ENCODE data around the gene TGFB1.

Gene TGFB1

DNA sequence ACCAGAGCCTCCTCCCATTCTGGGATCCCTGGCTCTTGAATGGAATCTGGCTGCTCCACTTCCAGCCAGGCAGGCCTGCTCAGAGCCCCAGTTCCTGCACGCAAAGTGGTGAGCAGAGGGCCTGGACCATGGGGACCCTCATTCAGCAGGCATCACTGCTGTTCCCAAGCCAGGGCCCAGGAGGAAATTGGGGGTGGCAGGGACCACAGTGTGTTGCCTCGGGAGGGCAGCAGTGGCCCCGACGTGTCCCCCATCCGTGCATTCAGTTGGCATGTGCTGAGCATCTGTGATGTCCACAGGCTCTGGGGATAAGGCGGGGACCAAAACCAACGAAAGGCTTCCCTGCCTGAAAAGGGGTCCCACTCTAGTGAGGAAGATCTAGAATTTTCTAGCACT lies 32.5 kb downstream of the TGFB1 start:
- no peak for DNase-seq (ENCODE audit: low read depth)

DNA sequence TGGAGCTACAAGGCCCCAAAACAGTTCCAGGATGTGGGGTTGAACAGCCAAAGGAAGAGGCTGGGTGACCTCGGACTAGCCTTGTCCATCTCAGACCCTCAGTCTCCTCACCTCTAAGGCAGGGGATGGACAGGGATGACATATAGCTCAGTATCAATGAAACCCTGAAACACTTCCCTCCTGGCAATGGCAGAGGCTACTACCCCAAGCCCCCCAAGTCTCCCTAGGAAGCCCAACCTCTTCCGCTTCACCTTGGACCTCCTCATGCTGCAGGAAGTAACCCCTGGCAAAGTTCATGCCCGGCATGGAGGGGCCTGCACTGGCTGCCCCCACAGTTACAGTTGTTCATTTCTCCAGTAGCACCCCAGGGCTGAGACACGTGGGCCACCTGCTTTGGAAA lies 33.2 kb downstream of the TGFB1 start:
- no peak for DNase-seq (ENCODE audit: low read depth)

DNA sequence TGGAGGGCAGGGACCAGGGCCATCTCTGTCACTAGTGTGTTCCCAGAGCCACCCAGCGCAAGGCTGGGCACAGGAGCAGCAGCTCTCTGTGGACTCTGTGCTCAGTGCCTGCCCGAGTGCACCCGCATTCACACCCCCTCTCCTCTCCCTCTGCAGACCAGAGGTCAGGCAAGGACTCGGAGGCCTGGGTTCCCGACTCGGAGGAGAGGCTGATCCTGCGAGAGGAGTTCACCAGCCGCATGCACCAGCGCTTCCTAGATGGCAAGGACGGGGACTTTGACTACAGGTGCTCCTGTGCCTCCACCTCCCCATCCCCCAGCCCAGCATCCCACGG lies 33.6 kb downstream of the TGFB1 start:
- DNase-seq (ENCODE audit: low read depth) = no peak

DNA sequence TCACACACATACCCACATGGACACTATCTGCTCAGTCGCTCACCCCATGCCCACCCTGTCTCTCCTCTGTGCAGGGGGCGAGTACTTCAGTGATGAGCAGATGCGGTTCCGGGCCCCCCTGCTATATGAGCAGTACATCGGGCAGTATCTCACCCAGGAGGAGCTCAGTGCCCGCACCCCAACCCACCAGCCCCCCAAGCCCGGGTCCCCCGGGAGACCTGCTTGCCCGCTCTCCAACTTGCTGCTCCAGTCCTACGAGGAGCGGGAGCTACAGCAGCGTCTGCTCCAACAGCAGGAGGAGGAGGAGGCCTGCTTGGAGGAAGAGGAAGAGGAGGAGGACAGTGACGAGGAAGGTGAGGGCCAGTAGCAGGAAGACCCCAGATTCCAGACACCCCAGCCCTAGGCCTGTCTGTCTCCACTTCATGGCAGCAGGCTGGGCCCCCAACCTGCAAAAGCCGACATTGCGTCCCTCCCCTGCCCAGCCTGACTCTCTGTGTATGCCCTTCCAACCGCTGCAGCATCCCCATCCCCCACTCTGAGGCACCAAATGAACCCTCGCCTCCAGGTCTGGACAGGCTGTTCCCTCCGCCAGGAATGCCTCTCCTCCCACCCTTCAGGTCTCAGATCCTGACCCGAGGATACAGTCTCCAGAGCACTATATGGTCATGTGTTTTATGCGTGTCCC lies 34.1 kb downstream of the TGFB1 start:
- no peak for DNase-seq (ENCODE audit: low read depth)

DNA sequence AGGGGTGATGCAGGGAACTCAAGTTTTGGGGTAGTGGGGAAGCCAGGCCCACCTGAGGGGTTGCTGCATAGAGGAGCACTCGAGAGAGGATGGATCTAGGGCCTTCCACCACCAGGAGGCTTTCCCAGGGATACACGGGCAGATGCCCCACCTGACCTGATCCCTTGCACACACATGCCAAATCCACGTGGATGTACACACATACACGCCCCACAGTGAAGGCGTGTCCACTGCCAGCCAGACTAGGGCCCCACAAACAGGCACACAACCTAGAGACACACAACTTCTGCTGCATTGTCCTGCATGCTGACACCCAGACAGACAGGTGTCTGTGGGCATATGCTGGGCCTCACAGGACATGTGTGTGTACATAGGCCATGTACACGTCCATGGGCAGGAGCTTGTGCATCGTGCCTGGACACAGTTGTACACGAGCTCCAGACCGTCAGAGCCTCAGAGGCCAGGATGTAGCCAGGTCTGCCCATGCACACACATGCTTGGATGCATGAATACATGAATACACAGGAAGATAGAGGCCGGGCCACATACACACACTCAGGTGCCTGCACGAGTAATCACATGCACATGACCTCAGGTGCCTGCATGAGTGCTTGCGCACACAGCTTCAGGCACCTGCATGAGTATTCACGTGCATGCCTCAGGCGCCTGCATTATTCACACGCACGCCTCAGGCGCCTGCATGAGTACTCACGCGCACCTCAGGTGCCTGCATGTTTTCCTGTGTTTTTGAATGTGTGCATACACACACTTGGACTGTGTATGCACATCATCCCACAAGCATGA lies 34.8 kb downstream of the TGFB1 start:
- DNase-seq (ENCODE audit: low read depth) = no peak

DNA sequence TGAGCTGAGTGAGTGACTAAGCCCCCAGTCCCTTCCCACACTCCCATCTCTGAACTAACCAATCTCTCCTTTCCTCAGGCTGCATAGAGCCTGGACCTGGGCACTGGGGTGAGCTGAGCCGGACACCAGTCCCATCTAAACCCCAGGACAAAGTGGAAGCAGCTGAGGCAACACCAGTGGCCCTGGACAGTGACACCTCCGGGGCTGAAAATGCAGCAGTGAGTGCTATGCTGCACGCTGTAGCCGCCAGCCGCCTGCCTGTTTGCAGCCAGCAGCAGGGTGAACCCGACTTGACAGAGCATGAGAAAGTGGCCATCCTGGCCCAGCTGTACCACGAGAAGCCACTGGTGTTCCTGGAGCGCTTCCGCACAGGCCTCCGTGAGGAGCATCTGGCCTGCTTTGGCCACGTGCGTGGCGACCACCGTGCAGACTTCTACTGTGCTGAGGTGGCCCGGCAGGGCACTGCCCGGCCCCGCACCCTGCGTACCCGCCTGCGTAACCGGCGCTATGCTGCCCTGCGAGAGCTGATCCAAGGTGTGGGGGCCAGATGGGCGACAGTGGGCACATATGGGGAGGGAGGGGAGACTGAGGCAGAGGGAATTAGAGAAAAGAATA lies 37.3 kb downstream of the TGFB1 start:
- no peak for DNase-seq (ENCODE audit: low read depth)

DNA sequence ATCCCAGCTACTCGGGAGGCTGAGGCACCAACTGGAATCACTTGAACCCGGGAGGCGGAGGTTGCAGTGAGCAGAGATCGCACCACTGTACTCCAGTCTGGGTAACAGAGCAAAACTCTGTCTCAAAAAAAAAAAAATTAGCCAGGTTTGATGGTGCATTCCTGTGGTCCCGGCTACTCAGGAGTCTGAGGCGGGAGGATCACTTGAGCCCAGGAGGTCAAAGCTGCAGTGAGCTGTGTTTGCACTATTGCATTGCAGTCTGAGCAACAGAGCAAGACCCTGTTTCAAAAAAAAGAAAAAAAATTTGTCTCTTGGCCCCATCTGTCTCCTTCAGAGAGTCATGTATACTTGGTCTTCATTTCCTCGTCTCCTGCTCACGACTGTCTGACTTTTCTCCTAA lies 42.1 kb downstream of the TGFB1 start:
- DNase-seq (ENCODE audit: low read depth) = no peak

DNA sequence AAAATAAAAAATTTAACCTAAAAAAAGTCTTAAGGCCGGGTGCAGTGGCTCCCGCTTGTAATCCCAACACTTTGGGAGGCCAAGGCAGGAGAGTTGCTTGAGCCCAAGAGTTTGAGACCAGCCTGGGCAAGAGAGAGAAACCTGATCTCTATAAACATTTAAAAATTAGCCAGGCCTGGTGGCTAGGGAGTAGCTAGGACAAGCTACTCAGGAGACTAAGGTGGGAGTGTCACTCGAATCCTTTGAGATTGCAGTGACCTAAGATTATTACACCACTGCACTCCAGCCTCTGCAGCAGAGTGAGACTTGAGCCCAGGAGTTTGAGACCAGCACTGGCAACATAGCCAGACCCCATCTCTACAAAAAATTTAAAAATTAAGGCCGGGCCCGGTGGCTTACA lies 42.6 kb downstream of the TGFB1 start:
- DNase-seq (ENCODE audit: low read depth) = no peak

DNA sequence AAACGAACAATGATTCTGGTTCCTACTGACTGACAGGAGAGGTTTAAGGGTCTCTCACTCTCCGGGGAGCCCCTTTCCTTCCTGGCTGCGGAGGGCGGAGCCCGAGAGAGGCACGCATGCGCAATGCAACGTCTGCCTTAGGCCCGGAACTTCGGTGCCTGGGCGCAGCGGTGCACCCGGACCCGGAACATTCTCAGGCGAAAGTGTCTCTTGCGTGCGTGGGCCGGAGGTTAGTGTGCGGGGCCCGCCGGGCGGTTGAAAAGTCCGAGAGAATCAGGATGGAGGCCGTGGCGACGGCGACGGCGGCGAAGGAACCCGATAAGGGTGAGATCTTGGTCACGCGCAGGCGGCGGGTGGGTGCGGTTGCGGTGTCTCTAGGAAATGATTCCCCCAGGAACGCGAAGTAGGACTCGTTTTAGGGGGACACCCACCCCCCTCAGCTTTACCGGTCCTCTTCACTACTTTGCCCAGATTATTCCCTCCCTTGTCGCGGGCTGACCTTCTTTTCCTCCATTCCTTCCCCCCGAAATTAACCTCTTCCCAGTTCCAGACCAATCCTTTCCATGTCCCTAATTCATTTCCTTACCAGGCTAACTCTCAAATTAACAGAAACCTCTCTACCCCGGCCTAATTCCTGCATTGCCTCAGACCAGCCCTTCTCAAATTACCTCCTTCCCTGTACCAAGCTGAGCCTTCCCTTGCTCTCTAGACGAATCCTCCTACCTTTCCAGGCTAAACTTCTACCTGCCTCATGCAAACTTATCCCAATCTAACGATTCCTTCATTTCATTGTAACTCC lies 43.5 kb downstream of the TGFB1 start, which contains the start of gene CCDC97:
Gene CCDC97, plus strand, starts transcription at position 140 of the 799 bp plus-strand sequence. Its CDS starts 139 bp downstream, at position 279.
- DNase-seq (ENCODE audit: low read depth) = peak; percentile 85

DNA sequence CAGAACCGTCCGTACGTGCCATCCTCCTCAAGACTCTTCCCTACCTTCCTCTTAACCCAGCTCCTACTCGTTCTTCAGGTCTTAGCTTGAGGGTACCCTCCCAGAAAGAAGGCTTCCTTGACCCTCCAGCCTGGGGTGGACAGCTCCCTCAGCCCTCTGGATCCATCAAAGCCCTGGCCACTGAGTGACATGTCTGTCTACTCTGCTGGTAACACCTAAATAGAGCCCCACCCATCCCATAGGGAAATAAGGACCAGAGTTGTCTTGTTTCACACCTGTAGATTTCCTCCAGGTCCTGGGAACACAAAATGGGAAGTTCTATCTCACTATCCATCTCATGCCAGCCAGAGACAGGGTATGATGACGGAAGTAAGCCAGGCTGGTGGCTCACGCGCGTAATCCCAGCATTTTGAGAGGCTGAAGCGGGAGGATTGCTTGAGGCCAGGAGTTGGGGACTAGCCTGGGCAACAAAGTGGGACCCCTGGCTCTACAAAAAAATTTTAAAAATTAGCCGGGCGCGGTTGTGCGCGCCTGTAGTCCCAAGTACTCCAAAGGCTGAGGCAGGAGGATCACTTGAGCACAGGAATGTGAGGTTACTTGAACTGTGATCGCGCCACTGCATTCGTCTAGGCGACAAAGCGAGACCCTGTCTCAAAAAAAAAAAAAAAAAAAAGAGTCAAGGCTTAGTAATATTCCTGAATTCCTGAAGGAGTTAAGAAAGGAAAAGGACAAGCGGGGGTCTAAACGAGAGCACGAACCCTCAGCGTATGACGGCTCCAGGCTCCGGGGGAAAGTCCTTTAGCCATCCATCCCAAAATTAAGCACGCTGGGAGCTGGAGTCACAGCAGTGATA lies 44.3 kb downstream of the TGFB1 start:
- no peak for DNase-seq (ENCODE audit: low read depth)

DNA sequence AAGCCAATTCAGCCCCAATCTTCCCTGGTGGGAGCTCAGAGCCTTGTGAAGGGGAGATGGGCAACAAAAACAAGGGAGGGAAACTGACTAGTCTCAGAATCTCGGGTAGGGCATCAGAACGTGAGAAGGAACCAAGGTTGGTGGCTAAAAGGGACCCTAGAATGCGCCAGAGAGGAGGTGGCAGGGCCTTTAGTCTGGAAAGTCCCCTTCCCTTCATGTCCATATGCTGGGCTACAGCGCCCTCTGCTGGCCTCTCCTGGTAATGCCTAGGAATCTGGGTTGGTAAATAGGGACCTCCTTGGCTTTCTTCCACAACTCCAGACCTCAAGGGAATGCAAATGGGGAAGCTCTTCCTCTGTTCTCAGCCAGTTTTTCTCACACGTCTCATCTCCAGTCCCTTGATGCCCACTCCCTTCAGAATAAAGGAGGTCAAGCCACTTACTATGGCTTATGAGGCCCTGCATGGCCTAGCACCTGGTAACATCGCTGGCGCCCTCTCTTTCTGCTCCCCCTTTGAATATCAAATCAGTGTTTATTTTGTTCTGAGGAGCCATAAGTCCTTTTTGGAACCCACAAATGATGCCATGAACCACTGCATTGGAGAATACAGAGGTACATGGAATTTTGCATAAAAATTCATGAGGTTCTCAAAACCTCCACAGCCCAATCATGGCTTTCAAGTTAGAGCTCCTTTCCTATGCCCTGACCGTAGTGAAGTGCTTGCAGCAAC lies 45.1 kb downstream of the TGFB1 start:
- DNase-seq (ENCODE audit: low read depth) = peak; percentile 90

DNA sequence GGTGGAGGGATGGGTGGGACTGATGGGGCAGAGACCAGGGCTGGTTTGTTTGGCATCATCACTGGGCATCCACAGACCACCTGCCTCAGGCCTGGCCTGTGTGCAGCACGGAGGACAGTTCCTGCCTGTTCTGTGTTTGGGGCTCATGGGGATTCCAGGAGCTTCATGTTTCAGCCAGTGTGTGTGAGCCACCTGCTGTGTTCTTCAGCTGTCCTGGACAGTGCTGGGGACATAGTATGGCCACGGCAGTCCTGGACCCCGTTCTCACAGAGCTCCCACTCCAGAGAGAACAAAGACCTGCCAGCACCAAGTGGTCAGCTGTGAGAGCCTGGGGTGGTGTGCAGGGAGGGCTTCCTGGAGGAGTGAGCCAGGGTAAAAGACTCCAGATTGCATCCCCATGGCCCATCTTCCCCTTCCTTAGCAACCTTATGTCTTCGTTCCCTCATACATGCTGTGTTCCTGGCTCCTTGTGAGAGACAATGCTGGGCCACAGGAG lies 45.7 kb downstream of the TGFB1 start:
- DNase-seq (ENCODE audit: low read depth) = no peak

DNA sequence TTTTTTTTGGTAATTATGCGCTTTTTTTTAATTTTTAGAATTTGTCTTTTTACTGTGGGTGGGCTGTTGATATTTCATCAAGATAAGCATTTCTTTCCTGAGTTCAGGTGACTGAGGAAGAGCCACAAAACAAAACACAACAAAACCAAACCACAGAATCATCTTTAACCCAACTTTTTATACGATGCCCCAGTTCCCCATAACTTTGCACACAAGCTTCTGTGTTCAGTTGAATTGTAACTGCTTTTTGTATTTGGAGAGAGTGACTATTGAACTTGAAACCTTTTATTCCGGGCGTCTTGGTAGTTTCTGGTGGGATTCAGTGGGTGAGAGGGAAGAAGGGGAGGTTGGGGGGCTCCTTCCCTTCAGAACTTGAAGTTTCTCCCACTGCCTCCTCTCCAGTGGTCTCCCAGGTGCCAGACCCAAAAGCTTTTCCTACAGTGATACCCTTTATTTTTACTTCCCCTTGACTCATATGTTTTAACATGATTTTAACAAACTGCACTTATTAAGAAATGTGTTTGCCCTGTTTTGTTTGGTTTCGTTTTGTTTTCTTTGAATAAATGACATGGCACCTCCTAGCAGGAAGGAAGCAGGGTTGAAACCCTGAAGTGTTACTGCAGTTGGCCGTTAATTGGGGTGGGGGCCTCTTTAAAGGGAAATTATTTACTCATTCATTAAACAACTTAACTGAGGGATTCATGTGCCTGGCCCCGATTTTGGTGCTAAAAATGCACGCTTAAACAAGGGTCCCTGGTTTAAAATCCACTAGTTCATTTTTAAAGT lies 46.4 kb downstream of the TGFB1 start:
- DNase-seq (ENCODE audit: low read depth) = no peak

DNA sequence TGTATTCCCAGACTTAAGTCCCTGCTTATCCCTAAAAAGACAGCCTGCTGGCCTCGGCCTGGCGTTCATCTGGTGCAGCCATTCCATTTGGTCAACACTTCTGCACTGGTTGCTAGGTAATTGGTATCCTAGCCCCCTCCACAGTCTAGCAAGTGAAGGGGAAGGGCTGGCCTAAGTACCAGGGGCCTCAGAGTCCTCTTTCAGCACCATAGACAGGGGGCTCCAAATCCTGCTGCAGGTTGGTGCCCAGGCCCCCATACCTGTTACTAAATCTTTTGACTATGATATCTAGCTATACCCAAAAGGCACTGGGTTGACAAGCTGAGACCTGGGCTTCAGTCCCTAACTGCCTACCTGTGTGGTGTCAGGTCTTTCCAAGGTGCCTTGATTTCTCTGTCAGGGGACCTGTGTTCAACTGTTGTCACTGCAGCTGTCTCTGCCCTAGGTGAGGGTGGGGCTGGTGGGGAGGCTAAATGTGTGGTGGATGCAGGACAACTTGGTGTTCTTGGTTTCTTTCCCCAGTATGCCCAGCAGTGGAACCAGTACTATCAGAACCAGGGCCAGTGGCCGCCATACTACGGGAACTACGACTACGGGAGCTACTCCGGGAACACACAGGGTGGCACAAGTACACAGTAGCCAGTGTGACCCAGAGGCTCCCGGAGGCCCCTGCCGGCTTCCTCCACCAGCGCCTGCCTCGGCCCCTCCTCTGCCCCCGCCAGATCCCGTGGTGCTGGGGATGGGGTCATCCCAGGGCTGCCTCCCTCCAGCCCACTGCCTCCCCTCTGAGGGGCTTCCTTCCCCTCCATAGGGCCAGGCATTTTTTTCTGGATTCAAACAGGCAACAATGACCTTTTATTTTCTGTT lies 47.6 kb downstream of the TGFB1 start:
- DNase-seq (ENCODE audit: low read depth) = no peak

DNA sequence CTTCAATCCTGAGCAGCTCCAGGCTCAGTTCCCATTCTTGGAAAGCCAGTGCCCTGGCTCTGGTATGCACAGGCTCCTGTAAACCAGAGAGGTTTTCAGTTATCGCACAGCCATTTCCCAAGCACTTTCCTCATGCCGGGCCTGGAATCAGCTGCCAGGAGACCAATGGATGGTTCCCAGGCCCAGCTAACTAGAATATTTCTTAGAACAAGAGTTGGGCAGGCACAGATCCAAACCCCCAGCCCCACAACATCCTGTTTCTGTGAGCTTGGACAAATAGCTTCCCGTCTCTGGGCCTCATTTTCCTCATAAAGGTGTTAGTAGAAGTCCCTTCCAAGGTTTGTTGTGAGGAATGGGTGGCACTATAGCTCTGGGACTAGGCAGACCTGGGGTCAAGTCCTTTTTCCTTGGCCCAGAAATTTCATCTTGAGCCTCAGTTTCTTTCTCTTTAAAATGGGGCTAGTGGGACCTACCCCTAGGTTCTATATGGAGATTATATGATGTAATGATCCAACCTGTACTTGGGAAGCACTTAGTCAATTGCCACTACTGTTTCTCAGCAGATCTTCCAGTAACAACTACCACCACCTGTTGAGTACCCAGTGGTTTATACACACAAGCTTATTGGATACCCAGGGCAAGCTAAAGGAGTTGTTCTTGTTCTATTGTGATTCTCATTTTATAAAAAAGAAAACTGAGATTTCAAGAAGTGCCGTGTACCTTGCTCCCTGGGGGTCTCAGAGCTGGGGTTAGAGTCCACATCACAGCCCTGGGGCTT lies 48.8 kb downstream of the TGFB1 start:
- DNase-seq (ENCODE audit: low read depth) = no peak

DNA sequence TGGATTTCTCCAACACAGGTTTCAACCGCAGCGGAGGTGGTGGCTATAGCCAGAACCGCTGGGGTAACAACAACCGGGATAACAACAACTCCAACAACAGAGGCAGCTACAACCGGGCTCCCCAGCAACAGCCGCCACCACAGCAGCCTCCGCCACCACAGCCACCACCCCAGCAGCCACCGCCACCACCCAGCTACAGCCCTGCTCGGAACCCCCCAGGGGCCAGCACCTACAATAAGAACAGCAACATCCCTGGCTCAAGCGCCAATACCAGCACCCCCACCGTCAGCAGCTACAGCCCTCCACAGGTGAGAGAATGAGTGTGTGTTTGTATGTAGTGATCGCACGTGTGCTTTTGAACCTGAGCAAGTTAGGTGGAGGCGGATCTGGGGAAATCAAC lies 49.8 kb downstream of the TGFB1 start:
- DNase-seq (ENCODE audit: low read depth) = no peak

DNA sequence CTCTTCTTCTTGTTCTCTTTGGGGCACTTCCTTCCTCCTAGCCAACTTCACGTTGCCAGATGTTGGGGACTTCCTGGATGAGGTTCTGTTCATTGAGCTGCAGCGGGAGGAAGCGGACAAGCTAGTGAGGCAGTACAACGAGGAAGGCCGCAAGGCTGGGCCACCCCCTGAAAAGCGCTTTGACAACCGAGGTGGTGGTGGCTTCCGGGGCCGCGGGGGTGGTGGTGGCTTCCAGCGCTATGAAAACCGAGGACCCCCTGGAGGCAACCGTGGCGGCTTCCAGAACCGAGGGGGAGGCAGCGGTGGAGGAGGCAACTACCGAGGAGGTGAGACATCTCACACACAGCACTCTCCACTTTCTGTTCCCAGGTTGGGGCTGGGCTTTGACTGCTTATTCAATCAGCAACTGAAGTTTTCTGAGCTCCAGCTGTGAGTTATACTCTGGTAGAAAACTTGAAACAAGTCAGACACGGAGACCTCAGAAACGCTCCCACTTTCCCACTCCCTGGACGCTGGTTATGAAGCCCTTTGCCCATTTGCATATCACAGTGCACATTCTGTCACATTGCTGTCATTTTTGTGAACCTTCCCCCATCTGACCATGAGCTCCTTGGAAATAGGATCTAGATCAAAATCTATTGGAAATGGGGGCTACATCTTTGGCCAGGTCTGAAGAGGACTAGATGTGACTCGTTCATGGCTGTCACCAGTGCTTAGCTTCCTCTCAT lies 50.9 kb downstream of the TGFB1 start:
- peak; percentile 80 for DNase-seq (ENCODE audit: low read depth)

All from stimulated activated CD8-positive, alpha-beta memory T cell treated with anti-CD3 and anti-CD28 coated beads, Interleukin-4, amount 100 ng/mL, for 24 hours (primary cell).